Head of caudate nucleus (tissue), 42 donors: ENCODE measurements around the gene PUS1.

Experiments
- DNase-seq, 42 donors: peaks; one replicate each; pipeline versions ENCODE4 v3.0.0 to v3.0.0-alpha.2; 2020 to 2021; ENCODE audit warnings: mixed read lengths in 7 of 42
- intact Hi-C: fragments of 100-400 bp; cut with DNase I; formaldehyde crosslinking; loops from one replicate; pipeline ENCODE4 v1.15.0; 2022

The PUS1 gene

DNA sequence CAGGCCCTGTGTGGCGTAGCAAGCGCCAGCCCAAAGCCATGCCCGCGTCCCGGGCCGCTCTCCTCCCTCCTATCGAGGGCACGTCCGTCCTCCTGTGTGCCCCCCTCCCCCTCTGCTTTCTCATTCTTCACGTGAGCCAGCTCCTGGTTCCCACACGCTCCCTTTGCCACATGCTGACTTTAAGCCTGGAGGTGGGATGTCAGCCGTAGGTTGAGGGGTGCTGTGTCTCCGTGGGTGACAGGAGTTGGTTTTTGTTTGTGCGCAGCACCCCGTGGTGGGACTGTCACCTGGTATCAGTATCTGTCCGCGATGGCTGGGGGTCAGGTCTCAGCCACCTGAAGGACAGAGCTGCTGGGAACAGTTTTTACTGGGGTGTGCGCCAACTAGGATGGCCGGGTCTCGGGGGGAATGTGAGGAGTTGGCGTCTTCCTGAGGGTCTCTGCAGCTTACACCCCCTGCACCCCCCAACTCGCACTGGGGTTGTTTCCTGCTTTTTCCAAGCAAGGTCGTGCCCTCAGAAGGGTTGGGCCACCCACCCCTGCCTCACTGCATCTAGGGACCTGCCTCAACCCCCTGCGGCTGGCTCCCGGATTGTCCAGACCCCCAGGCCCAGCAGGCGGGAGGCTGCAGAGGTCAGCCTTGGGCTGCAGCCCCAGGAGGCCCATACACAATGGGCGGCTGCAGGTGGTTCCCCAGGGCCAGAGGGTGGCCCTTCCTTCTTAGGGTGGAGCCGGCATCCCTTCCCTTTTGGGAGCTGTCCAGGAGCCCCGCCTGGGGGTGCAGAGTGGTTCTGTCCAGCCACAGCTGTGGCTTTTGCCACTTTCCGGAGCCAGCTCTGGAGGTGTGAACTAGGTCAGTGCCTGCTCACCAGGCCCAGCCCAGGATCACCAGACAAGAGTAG is 27.4 kb upstream of the PUS1 start:
- peak in 24 of 42 donors; percentile 31 to 78 (median 60) for DNase-seq
- intact Hi-C loops, result no loop called here

DNA sequence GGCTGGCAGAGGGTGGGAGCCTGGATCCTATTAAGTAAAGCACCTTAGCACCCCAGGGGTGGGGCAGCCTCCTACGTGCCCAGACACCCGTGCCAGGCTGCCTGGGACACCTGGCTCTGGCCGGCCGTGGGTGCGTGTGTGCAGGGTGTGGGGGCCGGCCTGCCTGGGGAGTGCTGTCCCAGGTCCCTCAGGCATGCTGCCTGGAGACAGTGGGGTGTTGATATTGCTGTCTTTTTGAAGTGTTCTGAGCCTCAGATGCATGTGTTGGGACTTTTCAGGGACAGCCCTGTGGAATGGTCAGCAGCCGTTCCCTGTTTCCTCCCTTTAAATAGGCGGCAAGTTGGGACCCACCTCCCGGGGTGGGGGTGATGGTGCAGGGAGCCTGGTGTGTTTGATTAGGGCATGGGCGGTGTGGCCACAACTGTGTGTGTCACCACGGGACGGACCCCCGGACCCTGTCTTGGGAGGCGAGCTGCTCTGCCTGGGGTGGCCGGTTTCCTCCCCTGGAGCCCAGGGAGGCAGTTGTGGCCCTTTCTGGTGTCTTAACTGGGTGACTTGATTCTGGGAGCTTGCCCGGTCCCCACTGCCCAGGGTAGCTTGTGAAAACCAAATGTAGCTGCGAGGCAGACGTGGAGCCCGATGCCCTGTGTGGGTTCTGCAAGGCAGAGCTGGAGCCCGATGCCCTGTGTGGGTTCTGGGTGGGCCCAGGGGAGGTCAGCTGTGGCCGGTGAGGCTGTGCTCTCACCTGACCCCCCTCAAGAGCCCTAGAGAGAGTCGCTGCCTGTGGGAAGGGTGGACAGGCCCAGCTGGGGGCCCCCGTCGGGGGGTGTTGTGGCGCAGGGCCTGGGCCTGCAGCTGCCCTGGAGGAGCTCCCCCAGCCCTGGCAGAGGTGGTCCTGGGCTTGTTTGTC is 26.5 kb upstream of the PUS1 start:
- DNase-seq, result peak in 3 of 42 donors; percentile 16 to 35 (median 25)
- intact Hi-C loops, result no loop called here

GRCh38 chr12:131903270-131904255 is 25.5 kb upstream of the PUS1 start:
- peak in 2 of 42 donors; percentile 5 to 25 for DNase-seq
- intact Hi-C loops, result no loop called here

DNA sequence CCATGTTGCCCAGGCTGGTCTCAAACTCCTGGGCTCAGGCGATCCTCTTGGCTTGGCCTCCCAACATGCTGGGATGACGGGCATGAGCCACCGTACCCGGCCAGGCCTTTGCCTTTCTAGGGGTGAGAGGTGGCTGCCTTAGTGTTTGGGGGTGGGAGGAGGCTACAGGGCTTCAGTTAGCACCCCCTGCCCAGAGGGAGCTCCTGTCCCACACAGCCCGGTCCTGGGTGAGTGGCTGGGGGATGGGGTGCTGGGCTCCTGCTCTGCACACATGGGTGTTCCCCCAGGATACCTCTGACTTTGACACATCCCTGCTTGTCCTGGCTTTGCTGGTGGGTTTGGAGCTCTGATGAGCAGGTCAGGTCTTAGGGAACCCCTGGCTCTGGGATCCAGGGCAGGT is 24.7 kb upstream of the PUS1 start:
- DNase-seq, result no peak
- intact Hi-C loops, result no loop called here

DNA sequence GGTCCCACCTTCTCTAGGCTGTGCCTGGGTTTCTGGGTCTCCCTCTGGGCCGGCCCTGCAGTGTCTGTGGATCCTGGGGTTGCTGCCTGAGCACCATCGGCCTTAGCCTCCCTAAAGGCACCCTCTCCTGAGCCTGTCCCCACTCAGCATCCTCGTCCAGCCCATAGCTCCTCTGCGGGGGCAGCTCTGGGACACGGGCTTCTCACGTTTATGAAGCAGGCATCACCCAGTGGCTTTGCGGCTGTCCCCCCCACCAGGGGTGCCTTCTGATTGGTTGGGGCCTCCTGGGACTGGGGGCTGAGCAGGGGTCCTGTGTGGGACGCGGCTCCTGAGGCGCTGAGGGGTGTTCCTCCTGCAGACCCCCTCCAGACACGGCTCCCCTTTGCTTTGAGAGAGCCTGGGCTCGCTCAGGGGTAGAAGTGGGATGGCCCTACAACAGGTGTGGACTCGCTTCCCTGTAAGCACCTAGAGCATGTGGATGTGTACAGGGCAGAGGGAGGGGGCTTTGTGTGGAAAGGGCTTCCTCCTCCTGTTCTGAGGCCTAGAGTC is 23.9 kb upstream of the PUS1 start:
- DNase-seq, result peak in 2 of 42 donors; percentile 6 to 23
- intact Hi-C loops, result no loop called here

GRCh38 chr12:131905630-131906091 is 23.4 kb upstream of the PUS1 start:
- intact Hi-C loops, result no loop called here
- peak in 1 of 42 donors; percentile 23 for DNase-seq

GRCh38 chr12:131907379-131908091 is 21.5 kb upstream of the PUS1 start:
- no peak for DNase-seq

DNA sequence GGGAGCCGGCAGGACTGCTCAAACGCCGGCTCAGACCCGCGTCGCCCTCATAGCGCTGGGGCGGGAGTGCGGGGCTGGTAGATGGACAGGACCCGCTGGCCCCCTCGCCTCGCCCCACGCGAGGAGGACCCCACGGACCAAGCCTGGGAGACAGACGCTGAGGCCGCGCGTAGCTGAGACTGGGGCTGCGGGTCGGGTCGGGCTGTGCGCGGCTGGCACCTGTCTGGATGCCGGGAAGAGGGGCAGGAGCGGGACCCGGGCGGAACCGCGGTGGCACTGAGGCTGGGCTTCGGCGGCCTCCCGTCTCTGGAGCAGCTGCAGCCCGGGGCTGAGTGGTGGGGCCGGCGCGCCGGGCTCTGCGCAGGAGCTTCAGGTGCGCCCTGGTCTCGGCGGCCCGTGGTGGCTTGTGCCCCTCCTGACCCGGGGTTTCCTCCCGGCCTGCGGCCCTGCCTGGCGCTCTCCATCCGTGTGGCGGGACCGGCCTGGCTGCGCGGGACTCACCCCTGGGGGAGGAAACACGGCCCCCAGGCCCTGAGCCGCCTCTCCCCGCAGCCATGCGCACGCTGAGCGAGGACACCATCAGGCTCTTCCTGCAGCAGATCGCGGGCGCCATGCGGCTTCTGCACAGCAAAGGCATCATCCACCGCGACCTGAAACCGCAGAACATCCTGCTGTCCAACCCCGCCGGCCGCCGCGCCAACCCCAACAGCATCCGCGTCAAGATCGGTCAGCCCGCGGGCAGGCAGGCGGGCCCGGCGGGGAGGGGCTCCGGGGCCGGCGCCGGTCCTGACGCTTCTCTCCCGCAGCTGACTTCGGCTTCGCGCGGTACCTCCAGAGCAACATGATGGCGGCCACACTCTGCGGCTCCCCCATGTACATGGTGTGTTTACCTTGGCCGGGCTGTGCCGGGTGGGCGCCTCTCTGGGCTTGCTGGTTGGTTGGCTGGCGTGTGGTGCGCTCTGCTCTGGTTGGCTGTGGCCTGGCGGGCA is 20.7 kb upstream of the PUS1 start:
- intact Hi-C loops, result no loop called here
- peak in 2 of 42 donors; percentile 25 to 28 for DNase-seq

More at GRCh38 chr12:131907379-131908091, 21.5 kb upstream of the PUS1 start:
- intact Hi-C loops, result no loop called here

DNA sequence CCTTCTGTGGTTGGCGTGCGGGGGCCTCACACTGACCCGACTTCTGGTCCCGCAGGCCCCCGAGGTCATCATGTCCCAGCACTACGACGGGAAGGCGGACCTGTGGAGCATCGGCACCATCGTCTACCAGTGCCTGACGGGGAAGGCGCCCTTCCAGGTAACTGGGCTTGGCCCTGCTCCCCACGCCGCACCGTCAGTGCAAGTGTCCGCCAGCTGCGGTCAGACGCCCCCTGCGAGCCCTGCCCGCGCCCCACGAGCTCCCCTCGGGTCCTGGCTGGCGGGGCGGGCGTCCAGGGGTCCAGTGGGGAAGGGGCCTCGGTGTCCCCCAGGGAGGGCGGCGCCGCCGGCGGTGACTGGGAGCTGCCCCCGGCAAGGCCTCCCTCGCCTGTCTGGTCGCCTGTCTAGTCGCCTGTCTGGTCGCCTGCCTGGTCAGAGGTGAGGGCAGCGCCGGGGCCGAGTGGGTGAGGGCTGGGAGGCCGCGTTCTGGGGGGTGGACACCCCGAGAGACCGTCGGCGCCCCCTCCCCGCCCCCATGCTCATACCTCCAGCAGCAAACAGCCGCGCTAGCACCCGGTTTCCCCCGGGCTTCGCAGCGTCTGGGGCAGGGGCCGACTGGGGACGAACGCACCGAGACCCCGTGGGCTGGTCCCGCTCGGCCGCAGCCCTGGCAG is 19.9 kb upstream of the PUS1 start:
- intact Hi-C loops, result no loop called here
- no peak for DNase-seq

GRCh38 chr12:131909752-131910219 is 19.3 kb upstream of the PUS1 start:
- no peak for DNase-seq
- intact Hi-C loops, result no loop called here

DNA sequence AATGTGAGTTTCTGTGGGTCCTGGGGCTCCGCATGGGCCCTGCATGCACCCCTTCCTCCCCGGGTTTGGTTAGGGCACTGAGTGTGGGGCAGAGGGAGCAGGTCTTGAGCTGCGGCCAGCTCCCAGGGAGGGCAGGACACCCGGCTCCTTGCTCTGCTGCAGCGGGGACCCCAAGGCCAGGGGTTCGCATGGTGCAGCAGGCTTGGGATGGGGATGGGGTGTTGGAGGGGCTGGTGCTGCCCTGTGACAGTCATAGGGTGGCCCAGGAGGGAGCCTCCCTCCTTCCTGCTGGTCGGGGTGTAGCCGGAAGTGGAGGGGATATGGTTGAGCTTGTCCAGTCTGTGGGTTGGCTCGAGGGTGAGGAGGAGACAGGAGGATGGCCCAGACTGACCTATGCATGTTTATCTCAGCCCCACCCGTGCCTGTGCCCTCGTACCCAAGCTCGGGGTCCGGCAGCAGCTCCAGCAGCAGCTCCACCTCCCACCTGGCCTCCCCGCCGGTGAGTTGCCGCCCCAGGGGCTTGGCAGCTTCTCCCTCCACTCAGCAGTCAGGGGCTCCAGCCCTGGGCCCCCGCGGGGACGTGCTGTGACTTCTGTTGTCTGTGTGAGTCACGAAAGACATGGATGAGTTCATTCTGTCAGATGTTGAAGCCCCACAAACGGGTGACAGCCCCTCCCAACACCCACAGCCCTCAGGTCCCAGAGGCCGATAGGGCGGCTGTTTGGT is 18.6 kb upstream of the PUS1 start:
- intact Hi-C loops, result no loop called here
- DNase-seq, result peak in 39 of 42 donors; percentile 34 to 83 (median 65)

DNA sequence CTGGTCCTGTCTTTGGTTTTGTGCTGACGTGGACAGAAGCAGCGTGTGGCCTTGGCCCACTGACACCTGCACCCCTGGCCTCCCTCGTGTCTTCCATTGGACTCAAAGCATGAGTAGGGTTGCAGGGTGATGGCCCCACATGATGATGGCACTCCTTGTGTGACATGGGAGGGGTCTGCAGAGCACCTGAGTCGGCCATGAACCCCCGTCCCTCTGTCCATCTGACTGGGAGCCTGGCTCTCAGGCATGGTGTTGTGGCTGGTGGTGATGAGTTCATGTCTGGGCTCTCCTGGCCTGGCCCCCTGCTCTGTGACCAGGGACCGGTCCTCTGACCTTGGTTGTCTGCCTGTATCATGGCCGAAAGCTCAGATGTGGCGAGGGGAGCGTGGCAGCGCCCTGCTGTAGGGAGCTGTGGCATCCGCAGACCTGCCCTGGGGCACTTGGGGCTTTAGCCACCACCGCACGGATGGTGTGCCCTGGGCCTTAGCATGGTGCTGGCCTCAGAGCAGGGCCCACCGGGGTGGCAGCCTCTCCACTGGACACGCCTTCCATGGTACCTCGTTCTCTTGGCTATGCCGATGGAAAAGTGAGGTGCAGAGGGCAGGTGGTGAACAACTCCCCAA is 17.9 kb upstream of the PUS1 start:
- peak in 1 of 42 donors; percentile 22 for DNase-seq

DNA sequence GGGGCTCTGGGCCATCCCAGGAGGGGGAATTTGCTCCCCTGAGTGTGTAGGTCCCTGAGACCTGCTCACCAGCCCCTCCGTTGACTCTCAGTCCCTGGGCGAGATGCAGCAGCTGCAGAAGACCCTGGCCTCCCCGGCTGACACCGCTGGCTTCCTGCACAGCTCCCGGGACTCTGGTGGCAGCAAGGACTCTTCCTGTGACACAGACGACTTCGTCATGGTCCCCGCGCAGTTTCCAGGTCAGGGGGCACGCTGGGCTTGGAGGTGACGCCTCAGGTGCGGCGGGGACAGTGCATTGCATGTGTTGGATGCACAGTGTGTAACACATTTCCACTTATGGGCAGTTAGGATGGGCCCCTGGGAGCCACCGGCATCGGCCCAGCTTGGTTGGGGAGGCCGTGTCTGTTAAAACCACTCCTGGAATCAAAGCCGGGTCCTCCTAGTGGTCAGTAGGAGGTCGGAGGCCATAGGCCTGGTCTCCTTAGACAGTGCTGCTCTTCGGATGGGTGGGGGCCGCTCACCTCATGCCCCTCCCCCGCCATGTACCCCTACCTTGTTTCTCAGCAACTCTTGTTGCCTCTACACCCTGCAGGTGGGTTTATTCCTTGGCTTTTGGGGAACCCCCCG is 17.1 kb upstream of the PUS1 start:
- intact Hi-C loops, result no loop called here
- DNase-seq, result peak in 1 of 42 donors; percentile 23

More for the DNA sequence above, 17.9 kb upstream of the PUS1 start:
- intact Hi-C loops, result no loop called here
